ENCODE results near the gene TTC9B.

TTC9B gene

DNA sequence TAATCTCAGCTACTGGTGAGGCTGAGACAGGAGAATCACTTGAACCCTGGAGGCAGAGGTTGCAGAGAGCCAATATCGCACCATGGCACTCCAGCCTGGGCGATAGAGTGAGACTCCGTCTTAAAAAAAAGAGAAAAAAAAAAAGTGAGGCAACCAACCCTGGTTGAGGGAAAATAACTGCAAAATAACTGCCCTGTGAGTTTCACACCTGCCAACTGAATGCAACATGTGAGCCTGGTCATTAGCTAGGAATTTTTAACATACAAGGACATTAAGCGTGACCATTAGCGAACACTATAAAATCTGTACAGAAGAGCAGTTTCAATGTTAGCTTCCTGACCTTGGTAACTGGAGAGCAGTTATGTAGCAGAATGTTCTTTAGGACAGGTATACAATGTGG, 10.7 kb upstream of the TTC9B start:
- no peak for ATAC-seq
- TF ChIP-seq TSHZ2 (CRISPR knock-in tag; IDR thresholded peaks at IDR 0.05) = no peak
- TF ChIP-seq ZC3H10 (CRISPR knock-in tag; IDR thresholded peaks at IDR 0.05) = no peak
- TF ChIP-seq CSDC2 (CRISPR knock-in tag; IDR thresholded peaks at IDR 0.05) = no peak
- no peak for TF ChIP-seq ZFP30 (CRISPR knock-in tag; IDR thresholded peaks at IDR 0.05)

- TF ChIP-seq TSHZ2 (CRISPR knock-in tag; IDR thresholded peaks at IDR 0.05) (no peak), ZNF565 (CRISPR knock-in tag; conservative IDR thresholded peaks at IDR 0.05; ENCODE audit: low read depth) (no peak), GLIS3 (CRISPR knock-in tag; IDR thresholded peaks at IDR 0.05) (no peak), ZFP3 (CRISPR knock-in tag; IDR thresholded peaks at IDR 0.05) (no peak), ZNF70 (CRISPR knock-in tag; IDR thresholded peaks at IDR 0.05) (no peak), CSRNP3 (CRISPR knock-in tag; IDR thresholded peaks at IDR 0.05) (no peak), BACH2 (CRISPR knock-in tag; IDR thresholded peaks at IDR 0.05; ENCODE audit: borderline replicate concordance) (no peak), ZNF8 (CRISPR knock-in tag; IDR thresholded peaks at IDR 0.05) (no peak), ISL1 (CRISPR knock-in tag; IDR thresholded peaks at IDR 0.05) (no peak), CSDC2 (CRISPR knock-in tag; IDR thresholded peaks at IDR 0.05) (no peak), TCF4 (CRISPR knock-in tag; IDR thresholded peaks at IDR 0.05; ENCODE audit: borderline replicate concordance) (no peak), PPARA (CRISPR knock-in tag; IDR thresholded peaks at IDR 0.05; ENCODE audit: borderline replicate concordance) (no peak), ESRRG (CRISPR knock-in tag; IDR thresholded peaks at IDR 0.05) (no peak), SNAI2 (CRISPR knock-in tag; IDR thresholded peaks at IDR 0.05) (no peak)
- TF ChIP-seq, protein P1, sequence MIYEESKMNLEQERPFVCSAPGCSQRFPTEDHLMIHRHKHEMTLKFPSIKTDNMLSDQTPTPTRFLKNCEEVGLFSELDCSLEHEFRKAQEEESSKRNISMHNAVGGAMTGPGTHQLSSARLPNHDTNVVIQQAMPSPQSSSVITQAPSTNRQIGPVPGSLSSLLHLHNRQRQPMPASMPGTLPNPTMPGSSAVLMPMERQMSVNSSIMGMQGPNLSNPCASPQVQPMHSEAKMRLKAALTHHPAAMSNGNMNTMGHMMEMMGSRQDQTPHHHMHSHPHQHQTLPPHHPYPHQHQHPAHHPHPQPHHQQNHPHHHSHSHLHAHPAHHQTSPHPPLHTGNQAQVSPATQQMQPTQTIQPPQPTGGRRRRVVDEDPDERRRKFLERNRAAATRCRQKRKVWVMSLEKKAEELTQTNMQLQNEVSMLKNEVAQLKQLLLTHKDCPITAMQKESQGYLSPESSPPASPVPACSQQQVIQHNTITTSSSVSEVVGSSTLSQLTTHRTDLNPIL (CRISPR knock-in tag; IDR thresholded peaks at IDR 0.05; ENCODE audit: low read depth) = no peak
- TF ChIP-seq, protein P2, sequence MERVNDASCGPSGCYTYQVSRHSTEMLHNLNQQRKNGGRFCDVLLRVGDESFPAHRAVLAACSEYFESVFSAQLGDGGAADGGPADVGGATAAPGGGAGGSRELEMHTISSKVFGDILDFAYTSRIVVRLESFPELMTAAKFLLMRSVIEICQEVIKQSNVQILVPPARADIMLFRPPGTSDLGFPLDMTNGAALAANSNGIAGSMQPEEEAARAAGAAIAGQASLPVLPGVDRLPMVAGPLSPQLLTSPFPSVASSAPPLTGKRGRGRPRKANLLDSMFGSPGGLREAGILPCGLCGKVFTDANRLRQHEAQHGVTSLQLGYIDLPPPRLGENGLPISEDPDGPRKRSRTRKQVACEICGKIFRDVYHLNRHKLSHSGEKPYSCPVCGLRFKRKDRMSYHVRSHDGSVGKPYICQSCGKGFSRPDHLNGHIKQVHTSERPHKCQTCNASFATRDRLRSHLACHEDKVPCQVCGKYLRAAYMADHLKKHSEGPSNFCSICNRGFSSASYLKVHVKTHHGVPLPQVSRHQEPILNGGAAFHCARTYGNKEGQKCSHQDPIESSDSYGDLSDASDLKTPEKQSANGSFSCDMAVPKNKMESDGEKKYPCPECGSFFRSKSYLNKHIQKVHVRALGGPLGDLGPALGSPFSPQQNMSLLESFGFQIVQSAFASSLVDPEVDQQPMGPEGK (CRISPR knock-in tag; IDR thresholded peaks at IDR 0.05; ENCODE audit: borderline replicate concordance) = no peak
- TF ChIP-seq, protein P3, sequence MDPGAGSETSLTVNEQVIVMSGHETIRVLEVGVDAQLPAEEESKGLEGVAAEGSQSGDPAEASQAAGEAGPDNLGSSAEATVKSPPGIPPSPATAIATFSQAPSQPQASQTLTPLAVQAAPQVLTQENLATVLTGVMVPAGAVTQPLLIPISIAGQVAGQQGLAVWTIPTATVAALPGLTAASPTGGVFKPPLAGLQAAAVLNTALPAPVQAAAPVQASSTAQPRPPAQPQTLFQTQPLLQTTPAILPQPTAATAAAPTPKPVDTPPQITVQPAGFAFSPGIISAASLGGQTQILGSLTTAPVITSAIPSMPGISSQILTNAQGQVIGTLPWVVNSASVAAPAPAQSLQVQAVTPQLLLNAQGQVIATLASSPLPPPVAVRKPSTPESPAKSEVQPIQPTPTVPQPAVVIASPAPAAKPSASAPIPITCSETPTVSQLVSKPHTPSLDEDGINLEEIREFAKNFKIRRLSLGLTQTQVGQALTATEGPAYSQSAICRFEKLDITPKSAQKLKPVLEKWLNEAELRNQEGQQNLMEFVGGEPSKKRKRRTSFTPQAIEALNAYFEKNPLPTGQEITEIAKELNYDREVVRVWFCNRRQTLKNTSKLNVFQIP (CRISPR knock-in tag; IDR thresholded peaks at IDR 0.05; ENCODE audit: borderline replicate concordance, low read depth) = no peak
- ATAC-seq = no peak
Measured at GRCh38 chr19:40228346-40228745, 10.2 kb upstream of the TTC9B start.
